ENCODE measurements around the gene PCDH10.
A peak's percentile ranks its signal among the peaks of the same experiment; 100 is the strongest.
"Not testable (repeated sequence)": the region's sequence is repeated elsewhere in the genome, so short reads cannot be mapped to it uniquely, and the experiment has no call there.

The PCDH10 gene

GRCh38 chr4:133151341-133151690, 2.2 kb downstream of the PCDH10 start:
- no peak for DNase-seq

- DNase-seq = no peak
Observed at GRCh38 chr4:133151691-133152329, 2.7 kb downstream of the PCDH10 start.

GRCh38 chr4:133152330-133152821, 3.3 kb downstream of the PCDH10 start:
- no peak for DNase-seq

GRCh38 chr4:133152831-133153481, 3.9 kb downstream of the PCDH10 start:
- DNase-seq = no peak

- DNase-seq = no peak
Observed at GRCh38 chr4:133154725-133155124, 5.6 kb downstream of the PCDH10 start.

GRCh38 chr4:133156096-133156495, 7.0 kb downstream of the PCDH10 start:
- no peak for DNase-seq

- DNase-seq = no peak
Observed at GRCh38 chr4:133156556-133156955, 7.5 kb downstream of the PCDH10 start.

GRCh38 chr4:133157460-133158160, 8.5 kb downstream of the PCDH10 start:
- no peak for DNase-seq

GRCh38 chr4:133160853-133161252, 11.8 kb downstream of the PCDH10 start:
- DNase-seq = no peak

- no peak for DNase-seq
Observed at GRCh38 chr4:133161570-133162295, 12.6 kb downstream of the PCDH10 start.

GRCh38 chr4:133162941-133163340, 13.8 kb downstream of the PCDH10 start:
- DNase-seq = no peak

- no peak for DNase-seq
Observed at GRCh38 chr4:133178956-133179355, 29.9 kb downstream of the PCDH10 start.

- DNase-seq = no peak
Observed at GRCh38 chr4:133186210-133186609, 37.1 kb downstream of the PCDH10 start.

- no peak for DNase-seq
Observed at GRCh38 chr4:133186845-133187244, 37.8 kb downstream of the PCDH10 start.

- DNase-seq = peak; percentile 5
Observed at GRCh38 chr4:133188433-133189146, 39.5 kb downstream of the PCDH10 start.

GRCh38 chr4:133189147-133189517, 40.0 kb downstream of the PCDH10 start:
- DNase-seq = no peak

- DNase-seq = no peak
Observed at GRCh38 chr4:133190098-133190497, 41.0 kb downstream of the PCDH10 start.

- no peak for DNase-seq
Observed at GRCh38 chr4:133208694-133209285, 59.7 kb downstream of the PCDH10 start.

- DNase-seq = no peak
Observed at GRCh38 chr4:133233922-133234321, 84.8 kb downstream of the PCDH10 start.

GRCh38 chr4:133240451-133240850, 91.4 kb downstream of the PCDH10 start:
- not testable (repeated sequence) for DNase-seq

All from inflammatory macrophage treated with lipopolysaccharide for 4 hours (primary cell).